NCI-H69 (cell line): ENCODE data around the gene PPP2R5C.
"Not testable (repeated sequence)": the region's sequence is repeated elsewhere in the genome, so short reads cannot be mapped to it uniquely, and the experiment has no call there.

Source experiments
- DNase-seq: peaks from one replicate; lab custom pipeline; 2025; lab: John Stamatoyannopoulos, UW

PPP2R5C gene

DNA sequence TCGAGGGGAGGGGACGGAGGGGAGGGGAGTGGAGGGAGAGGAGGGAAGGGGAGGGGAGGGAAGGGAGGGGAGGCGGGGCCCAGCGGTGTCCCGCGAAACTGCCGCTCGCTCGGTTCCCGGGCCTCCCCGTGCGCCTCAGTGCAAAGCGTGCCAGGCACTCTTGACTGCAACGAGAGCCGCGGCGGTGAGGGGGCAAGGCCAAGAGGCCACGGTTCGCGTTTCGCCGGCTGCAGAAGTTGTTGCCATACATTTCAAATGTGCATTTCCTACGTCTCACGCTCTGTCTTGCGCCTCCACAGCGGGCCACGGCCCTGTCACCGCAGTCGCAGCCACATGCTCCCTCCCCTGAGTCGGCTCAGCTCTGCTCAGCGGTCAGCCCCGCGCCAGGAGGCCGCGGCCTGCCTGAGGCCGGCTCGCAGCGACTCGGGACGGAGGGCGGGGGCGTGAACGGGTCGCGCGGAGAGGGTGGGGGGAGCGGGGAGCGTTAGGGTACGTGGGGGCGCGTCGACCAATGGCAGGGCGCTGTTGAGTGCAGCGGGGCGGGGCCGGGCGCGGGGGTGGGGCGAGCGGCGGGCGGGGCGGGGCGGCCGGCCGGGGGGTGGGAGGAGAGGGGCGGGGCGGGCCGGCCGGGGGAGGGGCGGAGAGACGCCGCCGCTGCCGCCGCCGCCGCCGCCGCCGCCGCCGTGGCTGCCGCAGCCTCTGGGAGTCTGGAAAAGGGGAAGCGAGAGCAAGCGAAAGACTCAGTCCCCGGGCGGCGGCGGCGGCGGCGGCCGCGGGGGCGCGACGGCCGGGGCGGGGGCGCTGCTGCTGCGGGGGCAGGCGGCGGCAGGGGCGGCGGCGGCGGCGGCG, at the start of gene PPP2R5C:
TSS of gene PPP2R5C (plus strand) at position 678 of the 849 bp plus-strand sequence. CDS start 185 bp downstream, outside the sequence.
- peak; percentile 95 for DNase-seq

DNA sequence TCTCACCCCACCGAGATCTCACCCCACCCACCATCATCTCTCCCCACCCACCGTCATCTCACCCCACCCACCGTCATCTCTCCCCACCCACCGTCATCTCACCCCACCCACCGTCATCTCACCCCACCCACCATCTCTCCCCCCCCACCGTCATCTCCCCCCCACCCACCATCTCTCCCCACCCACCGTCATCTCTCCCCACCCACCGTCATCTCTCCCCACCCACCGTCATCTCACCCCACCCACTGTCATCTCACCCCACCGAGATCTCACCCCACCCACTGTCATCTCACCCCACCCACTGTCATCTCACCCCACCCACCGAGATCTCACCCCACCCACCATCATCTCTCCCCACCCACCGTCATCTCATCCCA, 49.7 kb upstream of the PPP2R5C start:
- DNase-seq, result not testable (repeated sequence)

DNA sequence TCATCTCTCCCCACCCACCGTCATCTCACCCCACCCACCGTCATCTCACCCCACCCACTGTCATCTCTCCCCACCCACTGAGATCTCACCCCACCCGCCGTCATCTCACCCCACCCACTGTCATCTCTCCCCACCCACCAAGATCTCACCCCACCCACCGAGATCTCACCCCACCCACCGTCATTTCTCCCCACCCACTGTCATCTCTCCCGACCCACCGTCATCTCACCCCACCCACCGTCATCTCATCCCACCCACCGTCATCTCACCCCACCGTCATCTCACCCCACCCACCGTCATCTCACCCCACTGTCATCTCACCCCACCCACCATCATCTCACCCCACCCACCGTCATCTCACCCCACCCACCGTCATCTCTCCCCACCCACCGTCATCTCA, 49.2 kb upstream of the PPP2R5C start:
- not testable (repeated sequence) for DNase-seq

DNA sequence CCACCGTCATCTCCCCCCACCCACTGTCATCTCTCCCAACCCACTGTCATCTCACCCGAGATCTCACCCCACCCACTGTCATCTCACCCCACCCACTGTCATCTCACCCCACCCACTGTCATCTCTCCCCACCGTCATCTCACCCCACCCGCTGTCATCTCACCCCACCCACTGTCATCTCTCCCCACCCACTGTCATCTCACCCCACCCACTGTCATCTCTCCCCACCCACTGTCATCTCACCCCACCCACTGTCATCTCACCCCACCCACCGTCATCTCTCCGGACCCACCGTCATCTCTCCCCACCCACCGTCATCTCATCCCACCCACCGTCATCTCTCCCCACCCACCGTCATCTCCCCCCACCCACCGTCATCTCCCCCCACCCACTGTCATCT, 48.4 kb upstream of the PPP2R5C start:
- not testable (repeated sequence) for DNase-seq

DNA sequence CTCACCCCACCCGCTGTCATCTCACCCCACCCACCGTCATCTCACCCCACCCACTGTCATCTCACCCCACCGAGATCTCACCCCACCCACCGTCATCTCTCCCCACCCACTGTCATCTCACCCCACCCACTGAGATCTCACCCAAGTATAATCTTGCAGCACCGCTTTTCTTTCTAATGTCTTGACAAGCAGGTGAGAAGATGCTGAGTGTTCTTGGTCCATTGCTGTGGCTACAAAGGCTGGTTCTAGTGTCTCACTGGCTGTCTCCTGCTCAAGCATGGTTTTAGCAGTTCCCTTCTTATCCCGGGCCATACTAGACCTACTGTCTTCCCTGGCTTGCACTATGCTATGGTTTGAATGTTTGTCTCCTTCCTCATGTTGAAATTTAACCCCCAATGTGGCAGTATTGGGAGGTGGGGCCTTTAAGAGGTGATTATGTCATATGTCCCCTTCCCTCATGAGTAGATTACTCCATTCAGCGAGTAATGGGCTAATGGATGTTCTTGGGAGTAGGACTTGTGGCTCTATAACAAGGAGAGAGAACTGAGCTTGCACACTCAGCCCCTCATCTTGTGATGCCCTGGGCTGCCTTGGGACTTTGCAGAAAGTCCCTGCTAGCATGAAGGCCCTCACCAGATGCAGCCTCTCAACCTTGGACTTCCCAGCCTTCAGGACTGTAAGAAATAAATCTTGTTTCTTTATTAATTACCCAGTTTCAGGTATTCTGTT, 47.7 kb upstream of the PPP2R5C start:
- DNase-seq, result no peak

DNA sequence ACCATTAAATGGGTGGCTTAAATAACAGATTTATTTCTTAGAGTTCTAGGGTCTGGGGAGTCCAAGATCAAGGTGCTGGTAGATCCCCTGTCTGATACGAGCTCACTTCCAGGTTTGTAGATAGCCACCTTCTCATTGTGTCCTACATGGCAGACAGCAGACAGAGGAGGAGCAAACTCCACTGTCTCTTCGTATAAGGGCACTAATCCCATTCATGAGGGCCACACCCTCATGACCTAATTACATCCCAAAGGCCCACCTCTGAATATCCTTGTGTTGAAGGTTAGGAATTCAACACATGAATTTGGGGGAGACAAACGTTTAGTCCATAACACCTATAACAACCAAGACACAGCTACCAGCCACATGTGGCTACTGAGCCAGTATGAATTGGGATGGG, 47.1 kb upstream of the PPP2R5C start:
- DNase-seq, result no peak

DNA sequence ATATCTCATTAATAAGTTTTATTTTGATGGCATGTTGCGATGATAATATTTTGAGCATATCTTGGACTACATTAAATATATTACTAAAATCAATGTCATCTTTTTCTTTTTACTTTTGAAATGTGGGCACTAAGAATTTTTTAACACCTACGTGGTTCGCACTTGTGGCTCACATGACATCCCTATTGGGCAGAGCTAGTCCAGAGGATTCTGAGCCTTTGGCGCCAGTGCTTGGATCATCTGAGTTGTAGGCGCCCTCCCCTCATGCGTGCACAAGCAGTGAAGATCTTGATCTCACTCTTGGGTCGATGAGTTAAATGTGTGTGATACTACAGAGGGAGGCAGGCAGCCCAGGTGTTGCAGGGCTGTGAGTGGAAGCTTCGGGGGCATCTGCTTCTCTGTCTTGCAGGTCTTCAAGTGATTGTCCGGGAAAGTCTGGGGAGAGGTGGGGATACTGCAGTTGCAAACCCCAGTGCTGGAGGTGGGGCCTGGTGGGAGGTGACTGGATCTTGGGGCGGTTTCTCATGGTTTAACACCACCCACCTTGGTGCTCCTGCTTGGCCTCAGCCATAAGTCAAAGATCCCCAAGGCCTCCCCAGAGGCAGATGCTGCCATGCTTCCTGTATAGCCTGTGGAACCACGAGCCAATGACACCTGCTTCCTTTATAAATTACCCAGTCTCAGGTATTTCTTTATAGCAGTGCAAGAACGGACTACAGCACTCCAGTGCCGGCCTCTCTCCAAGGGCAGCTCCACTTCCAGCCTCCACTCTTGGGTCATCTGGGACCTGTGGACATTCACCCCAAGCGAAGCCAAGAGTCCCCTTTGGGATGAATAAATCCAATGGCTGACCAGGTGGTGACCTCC, 46.1 kb upstream of the PPP2R5C start:
- DNase-seq, result no peak

DNA sequence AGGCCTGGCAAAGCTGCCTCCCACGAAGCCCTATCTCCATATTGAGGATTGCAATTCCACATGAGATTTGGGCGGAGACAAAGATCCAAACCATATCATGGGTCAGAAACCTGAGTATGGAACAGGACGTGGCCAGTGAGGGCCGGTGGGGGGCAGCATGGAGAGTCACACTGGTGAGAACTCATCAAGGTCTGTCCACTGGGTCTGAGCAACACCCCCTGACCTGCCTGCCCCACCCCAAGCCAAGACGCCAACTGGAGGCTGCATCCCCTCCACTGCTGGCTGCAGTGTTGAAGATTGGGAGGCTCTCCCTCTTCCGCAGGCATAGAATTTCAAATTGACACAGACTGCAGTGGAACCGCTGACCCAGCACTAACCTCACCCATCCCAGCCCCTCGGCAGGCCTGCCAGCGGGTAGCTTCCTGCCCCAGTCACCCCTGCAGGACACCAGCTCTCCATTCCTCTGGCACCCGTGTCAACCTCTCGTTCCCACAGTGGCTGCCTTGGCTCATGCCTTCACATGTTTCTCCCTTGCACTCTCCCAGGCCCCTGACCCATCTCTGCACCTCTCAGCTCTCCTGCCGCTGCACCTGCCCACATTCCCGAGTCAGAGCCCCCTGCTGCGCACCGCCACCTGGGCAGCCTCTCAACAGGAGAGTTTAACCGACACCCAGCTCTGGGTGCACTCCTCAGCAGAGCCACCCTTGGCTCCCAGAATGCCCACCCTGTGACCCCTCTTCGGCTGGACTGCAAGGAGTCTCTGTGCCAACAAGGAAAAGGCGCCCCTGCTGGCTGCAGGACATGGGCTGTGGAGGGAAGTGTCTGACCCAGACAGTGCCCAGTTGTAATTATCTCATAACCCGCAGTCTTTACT, 45.2 kb upstream of the PPP2R5C start:
- no peak for DNase-seq

DNA sequence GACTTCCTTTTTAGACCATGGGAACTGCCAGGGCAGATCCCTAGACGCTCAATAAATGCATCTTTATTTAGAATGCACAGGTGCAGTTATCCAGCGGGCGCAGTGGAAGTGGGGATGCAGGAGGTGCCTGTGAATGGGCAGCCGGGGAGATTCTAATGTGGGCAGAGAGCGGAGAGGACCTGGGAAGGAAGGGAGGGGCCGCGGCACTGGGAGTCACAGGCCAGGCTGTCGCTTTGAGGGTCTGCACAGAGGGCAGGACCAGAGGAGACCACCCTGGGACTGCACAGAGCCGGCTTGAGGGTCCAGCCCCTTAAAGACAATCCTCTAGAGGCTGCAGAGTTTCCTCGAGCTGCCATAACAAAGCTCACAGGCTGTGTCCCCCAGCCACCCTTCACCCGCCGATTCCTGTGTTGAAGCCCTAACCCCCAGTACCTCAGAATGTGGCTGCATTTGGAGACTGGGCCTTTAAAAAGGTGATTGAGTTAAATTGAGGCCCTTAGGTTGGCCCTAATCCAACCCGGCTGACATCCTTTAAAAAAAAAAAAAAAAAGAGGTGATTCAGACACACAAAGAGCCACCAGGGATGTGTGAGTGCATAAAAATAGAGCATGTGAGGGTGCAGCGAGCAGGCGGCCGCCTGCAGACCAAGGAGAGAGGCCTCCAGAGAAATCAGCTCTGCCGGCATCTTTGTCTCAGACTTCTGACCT, 44.4 kb upstream of the PPP2R5C start:
- DNase-seq, result no peak

DNA sequence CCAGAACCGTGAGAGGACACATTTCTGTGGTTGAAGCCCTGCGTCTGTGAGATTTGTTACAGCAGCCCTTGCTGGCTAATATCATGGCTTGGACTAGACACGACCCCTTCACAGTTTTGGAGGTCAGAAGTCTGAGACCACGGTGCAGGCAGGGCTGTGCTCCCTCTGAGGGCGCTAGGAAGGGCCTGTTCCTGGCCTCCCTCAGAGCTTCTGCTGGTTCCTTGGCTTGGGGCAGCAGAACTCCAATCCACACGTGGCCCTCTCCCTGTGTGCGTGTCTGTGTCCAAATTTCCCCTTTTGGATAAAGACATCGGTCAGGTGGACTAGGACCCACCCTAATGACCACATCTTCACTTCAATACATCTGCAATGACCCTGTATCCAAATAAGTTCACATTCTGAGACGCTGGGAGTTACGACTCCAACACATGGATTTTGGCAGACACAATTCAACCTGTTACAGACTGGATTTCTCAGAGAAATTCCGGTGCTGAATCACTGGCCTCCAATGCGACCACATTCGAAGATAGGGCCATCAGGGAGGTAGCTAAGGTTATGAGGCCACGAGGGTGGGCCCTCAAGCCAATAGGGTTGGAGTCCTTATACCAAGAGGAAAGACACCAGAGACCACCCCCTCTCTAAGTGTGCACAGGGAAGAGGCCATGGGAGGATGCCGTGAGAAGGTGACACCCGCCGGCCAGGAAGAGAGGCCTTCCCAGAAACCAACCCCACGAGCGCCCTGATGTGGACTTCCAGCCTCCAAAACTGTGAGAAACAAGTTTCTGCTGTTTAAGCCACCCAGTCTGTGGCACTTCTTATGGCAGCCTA, 43.6 kb upstream of the PPP2R5C start:
- DNase-seq, result no peak

DNA sequence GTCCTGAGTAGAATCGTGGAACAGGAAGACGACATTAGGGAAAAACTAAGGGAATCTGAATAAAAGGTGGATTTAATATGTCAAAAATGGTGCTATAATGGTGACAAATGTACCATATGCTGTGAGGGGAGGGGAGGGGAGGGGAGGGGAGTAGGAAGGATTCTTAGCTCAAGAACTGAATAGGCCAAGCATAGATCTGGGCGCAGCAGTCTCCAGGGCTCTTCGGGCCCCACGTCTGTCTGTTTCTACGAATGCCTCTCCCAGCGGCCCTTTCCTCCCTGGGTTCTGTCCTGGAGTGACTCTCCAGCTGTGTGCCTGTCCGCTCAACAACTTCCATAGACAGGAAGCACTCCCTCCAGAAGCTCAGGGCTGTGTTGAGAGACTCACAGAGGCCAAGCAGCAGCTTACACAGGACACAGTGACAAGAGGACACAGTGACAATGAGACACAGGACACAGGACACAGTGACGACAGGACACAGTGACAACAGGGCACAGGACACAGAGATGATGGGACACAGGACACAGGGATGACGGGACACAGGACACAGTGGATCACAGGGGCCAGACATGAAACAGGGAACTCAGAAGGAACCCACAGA, 42.4 kb upstream of the PPP2R5C start:
- DNase-seq, result no peak

DNA sequence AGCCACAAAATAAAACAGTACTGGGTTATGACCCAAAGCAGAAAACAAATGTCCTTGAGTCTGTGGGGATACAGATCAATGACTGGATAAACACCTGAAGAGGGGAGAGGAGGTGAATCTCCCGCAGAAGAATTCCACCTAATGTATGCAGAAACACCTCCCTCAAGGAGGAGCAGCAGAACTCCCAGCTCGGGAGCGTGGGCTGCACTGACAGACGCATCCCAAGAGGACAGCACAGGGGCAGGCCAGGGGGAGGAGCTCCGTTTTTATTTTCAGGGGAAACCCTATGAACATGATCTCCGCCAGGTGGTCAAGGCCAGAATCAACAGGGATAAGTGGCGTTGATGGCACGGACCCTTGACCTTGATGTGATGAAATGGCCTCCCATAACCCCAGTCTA, 41.8 kb upstream of the PPP2R5C start:
- no peak for DNase-seq

DNA sequence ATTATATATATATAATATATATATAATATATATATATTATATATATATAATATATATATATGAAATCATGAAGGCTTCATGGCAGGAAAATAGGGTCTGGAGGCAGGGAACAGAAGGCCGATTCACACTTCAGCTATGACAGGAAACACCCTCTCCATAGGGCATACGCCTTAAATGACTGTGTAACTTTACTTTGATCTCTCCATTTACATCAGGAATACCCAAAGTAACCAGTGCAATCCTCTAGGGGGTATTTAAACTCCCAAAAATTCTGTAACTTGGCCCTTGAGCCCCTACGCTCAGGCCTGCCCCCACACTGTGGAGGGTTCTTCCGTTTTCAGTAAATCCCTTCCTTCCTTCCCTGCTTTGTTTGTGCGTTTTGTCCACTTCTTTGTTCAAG, 40.4 kb upstream of the PPP2R5C start:
- DNase-seq, result no peak

DNA sequence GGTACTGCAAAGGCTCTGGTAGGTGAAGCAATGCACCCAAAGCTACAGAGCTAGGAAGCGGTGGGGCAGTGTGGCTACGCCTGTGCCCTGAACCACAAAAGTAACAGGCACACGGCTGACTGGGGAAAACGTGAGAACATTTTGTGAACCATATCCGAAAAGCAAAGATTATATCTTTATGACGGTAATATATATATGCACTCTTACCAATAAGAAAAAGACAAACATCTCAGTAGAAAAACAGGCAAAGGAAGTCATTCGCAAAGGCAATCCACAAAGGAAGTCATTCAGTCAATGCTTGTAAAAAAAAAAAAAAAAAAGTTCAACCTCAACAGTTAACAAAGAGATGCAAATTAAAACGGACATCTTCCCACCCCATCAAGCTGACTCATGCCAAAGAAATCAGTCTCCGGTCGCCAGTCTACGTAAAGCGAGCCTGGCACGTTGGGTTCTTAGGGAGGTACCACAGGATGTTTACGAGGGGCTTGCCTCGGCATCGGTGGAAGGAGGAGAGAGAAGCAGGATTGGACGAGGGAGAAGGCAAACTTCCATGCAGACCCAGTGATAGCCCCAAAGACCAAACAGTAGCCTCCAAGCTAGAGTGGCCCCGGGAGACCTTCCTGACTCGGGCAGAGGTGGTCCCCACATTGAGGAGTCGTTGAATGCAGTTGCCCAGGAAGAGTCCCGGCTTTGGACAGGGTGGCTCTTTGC, 39.4 kb upstream of the PPP2R5C start:
- DNase-seq, result no peak

DNA sequence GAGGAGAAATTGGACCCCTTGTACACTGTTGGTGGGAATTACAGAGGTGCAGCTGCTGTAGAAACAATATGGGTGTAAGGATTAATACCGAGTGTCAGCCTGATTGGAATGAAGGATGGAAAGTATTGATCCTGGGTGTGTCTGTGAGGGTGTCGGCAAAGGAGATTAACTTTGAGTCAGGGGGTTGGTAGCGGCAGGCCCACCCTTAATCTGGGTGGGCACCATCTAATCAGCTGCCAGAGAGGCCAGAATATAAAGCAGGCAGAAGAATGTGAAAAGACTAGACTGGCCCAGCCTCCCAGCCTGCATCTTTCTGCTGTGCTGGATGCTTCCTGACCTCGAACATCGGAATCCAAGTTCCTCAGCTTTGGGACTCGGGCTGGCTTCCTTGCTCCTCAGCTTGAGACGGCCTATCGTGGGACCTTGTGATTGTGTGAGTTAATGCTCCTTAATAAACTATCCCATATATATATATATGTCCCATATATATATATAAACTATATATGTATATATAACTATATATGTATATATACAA, 38.4 kb upstream of the PPP2R5C start:
- DNase-seq, result no peak

DNA sequence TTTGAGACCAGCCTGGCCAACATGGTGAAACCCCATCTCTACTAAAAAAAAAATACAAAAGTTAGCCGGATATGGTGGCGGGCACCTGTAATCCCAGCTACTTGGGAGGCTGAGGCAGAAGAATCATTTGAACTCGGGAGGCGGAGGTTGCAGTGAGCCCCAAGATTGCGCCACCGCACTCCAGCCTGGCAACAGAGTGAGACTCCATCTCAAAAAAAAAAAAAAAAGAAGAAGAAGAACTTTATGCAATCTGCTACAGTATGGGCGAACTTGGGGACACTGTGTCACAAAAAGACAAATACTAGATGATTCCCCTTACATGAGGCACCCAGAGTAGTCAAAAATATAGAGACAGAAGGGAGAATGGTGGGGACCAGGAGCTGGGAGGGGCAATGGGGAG, 35.9 kb upstream of the PPP2R5C start:
- not testable (repeated sequence) for DNase-seq

DNA sequence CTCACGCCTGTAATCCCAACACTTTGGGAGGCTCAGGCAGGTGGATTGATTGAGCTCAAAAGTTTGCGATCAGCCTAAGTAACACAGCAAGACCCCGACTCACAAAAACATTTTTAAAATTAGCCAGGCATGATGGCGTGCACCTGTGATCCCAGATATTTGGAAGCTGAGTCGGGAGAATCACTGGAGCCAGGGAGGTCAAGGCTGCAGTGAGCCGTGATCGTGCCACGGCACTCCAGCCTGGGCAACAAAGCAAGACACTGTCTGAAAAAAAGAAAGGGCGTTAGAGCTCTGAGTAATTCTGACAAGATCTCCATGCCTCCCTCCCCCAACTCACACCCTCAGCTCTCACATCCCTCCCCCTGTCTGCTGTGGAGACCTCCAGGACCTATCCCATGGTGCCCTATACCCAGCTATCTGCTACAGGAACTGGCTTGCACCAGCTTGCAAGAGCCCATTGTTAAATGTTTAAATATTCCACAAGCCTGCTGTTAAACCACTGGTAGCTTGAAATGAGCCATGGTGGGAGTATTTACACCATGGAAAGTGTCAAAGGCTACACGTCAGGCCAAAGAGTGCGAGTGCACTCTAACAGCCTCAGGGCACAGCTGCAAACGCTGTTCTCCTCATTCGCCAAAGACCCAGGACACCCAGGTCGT, 35.1 kb upstream of the PPP2R5C start:
- DNase-seq, result no peak

DNA sequence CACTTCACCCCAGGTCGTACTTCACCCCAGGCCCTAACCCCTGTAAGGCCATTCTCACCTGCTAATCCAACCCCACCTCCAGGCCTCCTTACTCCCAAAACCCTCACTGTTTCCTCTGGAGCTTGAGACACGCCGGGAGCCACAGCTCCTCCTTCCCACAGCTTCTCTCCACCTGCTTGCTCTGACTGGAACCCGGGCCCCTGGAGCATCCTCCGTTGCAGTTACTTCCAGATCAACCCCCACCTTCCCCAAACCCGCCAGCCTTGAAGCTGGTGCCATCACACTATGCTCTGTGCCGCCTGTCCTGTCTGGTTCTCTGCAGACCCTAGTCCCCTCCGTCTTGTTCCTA, 34.6 kb upstream of the PPP2R5C start:
- no peak for DNase-seq
